Sigmoid colon (tissue), 7 donors: ENCODE data around the gene ANAPC5. TPM values are rescaled to one million over a fixed set of nuclear protein-coding genes. Genes with fewer than 3 reads are reported as not detected.
"Not testable (repeated sequence)": the region's sequence is repeated elsewhere in the genome, so short reads cannot be mapped to it uniquely, and the experiment has no call there.

Experiments used
- DNase-seq: peaks from one replicate; pipeline ENCODE4 v3.0.0-alpha.2; 2019
- H3K27ac ChIP-seq, 4 donors: fragments of 200-600 bp; sonication (generic); one replicate each; pipeline ENCODE4 v1.5.1; 2016 to 2019; ENCODE audit warnings: mild to moderate bottlenecking in 1 of 4
- H3K27me3 ChIP-seq, 3 donors: fragments of 200-600 bp; sonication (generic); one replicate each; pipeline ENCODE4 v1.5.1; 2019; ENCODE audit warnings: mild to moderate bottlenecking in 1 of 3
- H3K36me3 ChIP-seq, 4 donors: fragments of 200-600 bp; sonication (generic); one replicate each; pipeline ENCODE4 v1.5.1; 2016 to 2019
- H3K4me1 ChIP-seq, 4 donors: fragments of 200-600 bp; sonication (generic); one replicate each; pipeline ENCODE4 v1.5.1; 2017 to 2019
- H3K4me3 ChIP-seq, 4 donors: fragments of 200-600 bp; sonication (generic); one replicate each; pipeline ENCODE4 v1.5.1; 2017 to 2019; ENCODE audit warnings: mild to moderate bottlenecking in 2 of 4, moderate library complexity in 1 of 4
- H3K9me3 ChIP-seq, 4 donors: fragments of 200-600 bp in 3 of 4; sonication (generic) in 3 of 4; one replicate each; pipeline versions ENCODE4 v1.5.1 to v1.6.1; 2013 to 2019
- CTCF ChIP-seq, 4 experiments: fragments of 450-650 bp in 3 of 4; fragments of 200-600 bp in 1 of 4; IDR thresholded peaks; one replicate each; pipeline ENCODE4 v1.5.1; 2016 to 2019; ENCODE audit warnings: antibody characterized with exemption in 4 of 4, mild to moderate bottlenecking in 3 of 4, moderate library complexity in 2 of 4
- EP300 ChIP-seq, 4 donors: sonication (generic); formaldehyde crosslinking; IDR thresholded peaks; one replicate each; pipeline ENCODE4 v1.6.1; 2017; ENCODE audit warnings: antibody characterized with exemption in 4 of 4
- POLR2A ChIP-seq, 2 donors: fragments of 450-650 bp; IDR thresholded peaks; one replicate each; pipeline ENCODE4 v1.6.1; 2016; ENCODE audit warnings: antibody characterized with exemption in 2 of 2, mild to moderate bottlenecking in 2 of 2, moderate library complexity in 2 of 2
- POLR2AphosphoS5 ChIP-seq, 4 donors: sonication (generic); formaldehyde crosslinking; IDR thresholded peaks; one replicate each; pipeline ENCODE4 v1.6.1; 2017; ENCODE audit warnings: antibody characterized with exemption in 4 of 4
- whole genome bisulfite sequencing, 2 donors: extraction: QIAGEN DNeasy Blood & Tissue Kit; methylation state at CpG; one replicate each; pipeline ENCODE4 v1.1.7; 2013; 5-methylcytosine and 5-hydroxymethylcytosine counted together
- intact Hi-C: fragments of 100-400 bp; cut with DNase I; formaldehyde crosslinking; loops from one replicate; pipeline ENCODE4 v1.15.1; 2023
- polyA plus RNA-seq, 3 donors: library from polyadenylated mRNA; stranded (reverse); fragments of 200-250 nt; gene quantifications; one replicate each; pipeline ENCODE4 v1.2.3, GENCODE V29; 2013
- total RNA-seq, 4 donors: library from RNA; depleted of rRNA; stranded (reverse); fragments of >200 nt; gene quantifications; one replicate each; pipeline ENCODE4 v1.1.0, GENCODE V29; 2016
- donor health status: healthy with polysubstance abuse.
- donor health status: Bipolar disorder and iron deficiency.
- donor health status: healthy.

ANAPC5 gene
- total and polyA plus RNA-seq, 7 donors, result 51.6 to 93.6 (median 76.0) TPM

DNA sequence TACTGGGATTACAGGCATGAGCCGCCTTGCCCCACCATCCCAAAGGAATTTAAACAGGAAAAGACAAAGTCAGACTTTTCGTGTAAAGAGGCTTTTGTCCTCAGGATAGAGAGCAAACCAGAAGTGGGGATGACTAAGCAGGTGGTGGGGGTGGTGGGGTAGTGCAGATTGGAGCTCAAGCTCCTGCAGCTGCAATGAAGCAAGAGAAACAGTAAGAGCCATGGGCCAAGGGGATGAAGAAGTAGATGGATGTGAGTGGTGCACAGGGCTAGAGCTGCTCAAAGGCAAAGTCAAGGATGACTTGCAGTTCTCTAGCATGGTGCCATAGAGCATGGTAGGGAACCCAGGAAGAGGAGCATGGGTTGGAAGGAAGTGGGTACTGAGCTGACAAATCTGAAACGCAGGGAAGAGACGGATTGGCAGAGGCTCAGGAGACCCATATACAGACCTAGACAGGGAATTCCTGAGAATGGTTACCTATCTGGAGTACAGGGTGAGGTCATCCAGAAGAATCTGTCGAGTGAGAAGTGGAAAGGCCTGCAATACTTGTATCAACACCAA lies 36.3 kb upstream of the ANAPC5 start:
- no peaks in the 10 kb centered on the region for H3K27me3 ChIP-seq
- no peaks in the 10 kb centered on the region for H3K36me3 ChIP-seq
- H3K9me3 ChIP-seq, result no peaks in the 10 kb centered on the region
- TF ChIP-seq POLR2AphosphoS5 (IDR thresholded peaks at IDR 0.05) (no peak), CTCF (IDR thresholded peaks at IDR 0.05) (no peak), EP300 (IDR thresholded peaks at IDR 0.05) (no peak), POLR2A (IDR thresholded peaks at IDR 0.05) (no peak)
- no peak overlapping the region for H3K4me3 ChIP-seq
- 75 to 81% methylated on average over 5 of the region's 5 CpGs for WGBS, 2 donors
- no peak for DNase-seq
- no peaks in the 10 kb centered on the region for H3K4me1 ChIP-seq
- H3K27ac ChIP-seq, result no peak overlapping the region
- intact Hi-C loops, result no loop called here

GRCh38 chr12:121384891-121385290 lies 32.7 kb upstream of the ANAPC5 start:
- WGBS, 2 donors, result 76 to 78% methylated on average over 6 of the region's 6 CpGs
- H3K4me3 ChIP-seq, H3K4me1 ChIP-seq, H3K9me3 ChIP-seq, H3K36me3 ChIP-seq, H3K27me3 ChIP-seq, H3K27ac ChIP-seq, intact Hi-C loops, DNase-seq: not testable (repeated sequence)

DNA sequence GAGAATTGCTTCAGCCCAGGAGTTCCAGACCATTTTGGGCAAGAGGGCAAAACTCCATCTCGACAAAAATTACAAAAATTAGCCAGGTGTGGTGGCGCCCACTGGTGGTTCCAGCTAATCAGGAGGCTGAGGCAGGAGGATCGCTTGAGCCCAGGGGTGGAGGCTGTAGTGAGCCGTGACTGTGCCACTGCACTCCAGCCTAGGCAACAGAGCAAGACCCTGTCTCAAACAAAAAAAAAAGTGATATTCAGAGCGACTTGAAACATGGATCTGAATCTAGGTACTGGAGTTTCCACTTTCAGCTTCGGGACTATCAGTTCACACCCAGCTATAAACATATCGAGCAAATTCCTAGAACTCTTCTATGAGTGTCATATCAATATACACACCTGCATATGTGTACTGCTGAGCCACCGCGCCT lies 31.4 kb upstream of the ANAPC5 start:
- Histone ChIP-seq H3K27me3 (no peaks in the 10 kb centered on the region), H3K9me3 (no peaks in the 10 kb centered on the region), H3K36me3 (no peaks in the 10 kb centered on the region), H3K4me3 (no peak overlapping the region), H3K27ac (no peak overlapping the region), H3K4me1 (no peaks in the 10 kb centered on the region)
- no peak for DNase-seq
- TF ChIP-seq POLR2A (IDR thresholded peaks at IDR 0.05), result no peak
- WGBS, 2 donors, result 49 to 84% methylated on average over 9 of the region's 9 CpGs
- intact Hi-C loops, result no loop called here

- Histone ChIP-seq H3K9me3 (no peaks in the 10 kb centered on the region), H3K27ac (no peak overlapping the region), H3K4me3 (no peak overlapping the region), H3K27me3 (no peaks in the 10 kb centered on the region), H3K4me1 (no peaks in the 10 kb centered on the region), H3K36me3 (no peaks in the 10 kb centered on the region)
- WGBS, 2 donors, result 90 to 91% methylated on average over 10 of the region's 10 CpGs
- TF ChIP-seq POLR2AphosphoS5 (IDR thresholded peaks at IDR 0.05) (no peak), CTCF (IDR thresholded peaks at IDR 0.05) (no peak), POLR2A (IDR thresholded peaks at IDR 0.05) (no peak), EP300 (IDR thresholded peaks at IDR 0.05) (no peak)
- DNase-seq, result no peak
- intact Hi-C loops, result no loop called here
Measured at GRCh38 chr12:121379945-121380344, 27.7 kb upstream of the ANAPC5 start.

- H3K9me3 ChIP-seq, result no peaks in the 10 kb centered on the region
- WGBS, 2 donors, result 63 to 82% methylated on average over 5 of the region's 5 CpGs
- H3K4me1 ChIP-seq, result no peaks in the 10 kb centered on the region
- H3K36me3 ChIP-seq, result no peaks in the 10 kb centered on the region
- no peaks in the 10 kb centered on the region for H3K27me3 ChIP-seq
- DNase-seq, result no peak
- TF ChIP-seq POLR2A (IDR thresholded peaks at IDR 0.05), result no peak
- no peak for TF ChIP-seq EP300 (IDR thresholded peaks at IDR 0.05)
- no peak for TF ChIP-seq CTCF (IDR thresholded peaks at IDR 0.05)
- no peak for TF ChIP-seq POLR2AphosphoS5 (IDR thresholded peaks at IDR 0.05)
- H3K27ac ChIP-seq, result no peak overlapping the region
- H3K4me3 ChIP-seq, result no peak overlapping the region
- intact Hi-C loops, result no loop called here
Measured at GRCh38 chr12:121378736-121379135, 26.5 kb upstream of the ANAPC5 start.
